Psoas muscle (tissue), 8 donors: ENCODE measurements around the gene ARHGEF4. TPM values are rescaled to one million over a fixed set of nuclear protein-coding genes. Genes with fewer than 3 reads are reported as not detected.

Experiments
- ATAC-seq, 4 donors: fragments of 200-7000 bp; cut with Tn5 transposase; one replicate each; pipeline ENCODE4 v1.9.1; 2020; ENCODE audit warnings: moderate library complexity in 3 of 4, mild to moderate bottlenecking in 2 of 4
- DNase-seq, 2 donors: peaks; one replicate each; pipeline ENCODE4 v3.0.0-alpha.2; 2020
- H3K27ac ChIP-seq: fragments of 200-600 bp; one replicate; pipeline ENCODE4 v1.8.0; 2022
- H3K27me3 ChIP-seq, 3 donors: fragments of 200-600 bp in 1 of 3; one replicate each; pipeline versions ENCODE4 v1.6.1 to v1.8.0; 2013 to 2022; ENCODE audit warnings: low read length in 2 of 3, mild to moderate bottlenecking in 2 of 3, moderate library complexity in 1 of 3; ENCODE audit not compliant: insufficient read depth in 3 of 3
- H3K36me3 ChIP-seq, 2 donors: fragments of 200-600 bp in 1 of 2; one replicate each; pipeline versions ENCODE4 v1.6.1 to v1.8.0; 2013 to 2022; ENCODE audit warnings: low read depth in 1 of 2, mild to moderate bottlenecking in 1 of 2, moderate library complexity in 1 of 2; ENCODE audit not compliant: insufficient read depth in 1 of 2
- H3K4me1 ChIP-seq: fragments of 200-600 bp; one replicate; pipeline ENCODE4 v1.8.0; 2022
- H3K4me3 ChIP-seq: fragments of 200-600 bp; one replicate; pipeline ENCODE4 v1.8.0; 2022; ENCODE audit warnings: mild to moderate bottlenecking
- H3K9me3 ChIP-seq: fragments of 200-600 bp; one replicate; pipeline ENCODE4 v1.8.0; 2022
- CTCF ChIP-seq: fragments of 200-600 bp; IDR thresholded peaks from one replicate; pipeline ENCODE4 v1.8.0; 2022; ENCODE audit warnings: antibody characterized with exemption
- WGBS, 3 donors: extraction: QIAGEN DNeasy Blood & Tissue Kit; methylation state at CpG; one replicate each; pipeline versions ENCODE4 v1.1.6 to v1.1.7; 2013; 5-methylcytosine and 5-hydroxymethylcytosine counted together
- intact Hi-C, 2 donors: fragments of 100-400 bp; cut with DNase I; formaldehyde crosslinking; loops; one replicate each; pipeline versions ENCODE4 v1.11.0 to v1.14.2; 2022
- polyA plus RNA-seq, 3 donors: library from polyadenylated mRNA; stranded (reverse); fragments of 200-250 nt; gene quantifications; one replicate each; pipeline ENCODE4 v1.2.3, GENCODE V29; 2013
- total RNA-seq, 4 donors: library from RNA; stranded (reverse); fragmentation: NEBNext Ultra II Directional in 2 of 4; extraction: Animal tissue kit (Norgen Biotek cat#: 25700) in 2 of 4; gene quantifications; one replicate each; pipeline versions ENCODE4 v1.2.1 to v1.2.4, GENCODE V29; 2021 to 2023
- donor health status: healthy with polysubstance abuse.
- donor health status: DM: no; HTN: no; CAD: no; lungs with moderate emphysema.
- donor health status: Bipolar disorder and iron deficiency.
- donor health status: healthy.
- donor health status: DM: yes; HTN: yes; CAD: no.
- donor health status: DM: no; HTN: no; CAD: no.
- donor health status: DM: no; HTN: no; CAD: no.
- donor health status: DM: yes; HTN: yes; CAD: no.

The ARHGEF4 gene
- total and polyA plus RNA-seq, 7 donors, result 0.63 to 6.9 (median 3.7) TPM

GRCh38 chr2:131043199-131044074 lies 206.7 kb downstream of the ARHGEF4 start:
- no peak for TF ChIP-seq CTCF
- H3K4me1 ChIP-seq, result peaks cover 34% of the 10 kb centered on the region
- intact Hi-C loops, result no loop called here
- 75 to 85% (median 85%) methylated on average over 18 of the region's 18 CpGs for WGBS, 3 donors
- H3K36me3 ChIP-seq, result peaks cover 0 to 23% of the 10 kb centered on the region in 2 donors
- no peaks in the 10 kb centered on the region for H3K9me3 ChIP-seq
- no peak overlapping the region for H3K4me3 ChIP-seq
- H3K27ac ChIP-seq, result no peak overlapping the region
- DNase-seq, result peak in 1 of 2 donors; percentile 62
- H3K27me3 ChIP-seq, result no peaks in the 10 kb centered on the region
- peak in 1 of 4 donors; percentile 48 for ATAC-seq

GRCh38 chr2:131044075-131044756 lies 207.5 kb downstream of the ARHGEF4 start:
- WGBS, 3 donors, result 88 to 91% (median 90%) methylated on average over 24 of the region's 24 CpGs
- H3K36me3 ChIP-seq, result peaks cover 0 to 31% of the 10 kb centered on the region in 2 donors
- DNase-seq (no peak), ATAC-seq (no peak)
- H3K4me1 ChIP-seq, result peaks cover 37% of the 10 kb centered on the region
- H3K9me3 ChIP-seq, result no peaks in the 10 kb centered on the region
- no peak for TF ChIP-seq CTCF
- no peak overlapping the region for H3K27ac ChIP-seq
- intact Hi-C loops, result no loop called here
- H3K27me3 ChIP-seq, result no peaks in the 10 kb centered on the region
- H3K4me3 ChIP-seq, result no peak overlapping the region

- no peaks in the 10 kb centered on the region for H3K9me3 ChIP-seq
- peaks cover 37% of the 10 kb centered on the region for H3K4me1 ChIP-seq
- no peak overlapping the region for H3K4me3 ChIP-seq
- no peak for ATAC-seq
- no peak for DNase-seq
- H3K27ac ChIP-seq, result no peak overlapping the region
- 94 to 95% (median 95%) methylated on average over 11 of the region's 11 CpGs for WGBS, 3 donors
- no peak for TF ChIP-seq CTCF
- peaks cover 0 to 36% of the 10 kb centered on the region in 2 donors for H3K36me3 ChIP-seq
- intact Hi-C loops, result no loop called here
- no peaks in the 10 kb centered on the region for H3K27me3 ChIP-seq
These were observed 208.0 kb downstream of the ARHGEF4 start for GRCh38 chr2:131044757-131045150.

- 51 to 79% (median 63%) methylated on average over 7 to 8 of the region's 8 CpGs for WGBS, 3 donors
- no peaks in the 10 kb centered on the region for H3K9me3 ChIP-seq
- TF ChIP-seq CTCF, result no peak
- intact Hi-C loops, result no loop called here
- peak overlapping the region; percentile 41 for H3K27ac ChIP-seq
- ATAC-seq (peak in 1 of 4 donors; percentile 2), DNase-seq (no peak)
- peaks cover 3 to 43% of the 10 kb centered on the region in 2 donors for H3K36me3 ChIP-seq
- H3K4me3 ChIP-seq, result no peak overlapping the region
- H3K4me1 ChIP-seq, result peaks cover 37% of the 10 kb centered on the region
- no peaks in the 10 kb centered on the region for H3K27me3 ChIP-seq
These were observed 208.7 kb downstream of the ARHGEF4 start for GRCh38 chr2:131045286-131046027.
